GM06990 (cell line): Measurements from ENCODE around the gene CYP3A5.
"Not testable (repeated sequence)": the region's sequence is repeated elsewhere in the genome, so short reads cannot be mapped to it uniquely, and the experiment has no call there.

Source experiments
- DNase-seq: peaks from one replicate; pipeline ENCODE4 v3.0.0-alpha.2; 2011; ENCODE audit not compliant: insufficient read length; ENCODE audit errors: extremely low read depth
- H3K27me3 ChIP-seq: replicated peaks from 2 replicates; pipeline ENCODE4 v1.6.0; 2011; ENCODE audit warnings: low read length; ENCODE audit not compliant: control insufficient read depth, insufficient read depth
- H3K36me3 ChIP-seq: 2 replicates; pipeline ENCODE4 v1.5.1; 2011; ENCODE audit warnings: low read length; ENCODE audit not compliant: control insufficient read depth, insufficient read depth
- H3K4me3 ChIP-seq: replicated peaks from 2 replicates; pipeline ENCODE4 v1.5.1; 2011; ENCODE audit warnings: low read depth, mild to moderate bottlenecking, control low read depth, low read length
- CTCF ChIP-seq: IDR thresholded peaks from 2 replicates; pipeline ENCODE4 v1.5.1; 2011; ENCODE audit warnings: low read length, control low read depth, mild to moderate bottlenecking, inconsistent platforms; ENCODE audit not compliant: insufficient read depth, poor library complexity, severe bottlenecking

CYP3A5 gene

GRCh38 chr7:99672573-99672972, 7.2 kb downstream of the CYP3A5 start:
- Histone ChIP-seq H3K27me3 (no peaks in the 10 kb centered on the region), H3K36me3 (no peaks in the 10 kb centered on the region), H3K4me3 (no peak overlapping the region)
- TF ChIP-seq CTCF: no peak
- no peak for DNase-seq

GRCh38 chr7:99669782-99670181, 10.0 kb downstream of the CYP3A5 start:
- Histone ChIP-seq H3K4me3 (no peak overlapping the region), H3K27me3 (no peaks in the 10 kb centered on the region), H3K36me3 (no peaks in the 10 kb centered on the region)
- DNase-seq: no peak
- TF ChIP-seq CTCF: no peak

GRCh38 chr7:99668541-99668940, 11.3 kb downstream of the CYP3A5 start:
- no peak for TF ChIP-seq CTCF
- Histone ChIP-seq H3K4me3 (no peak overlapping the region), H3K36me3 (no peaks in the 10 kb centered on the region), H3K27me3 (no peaks in the 10 kb centered on the region)
- DNase-seq: no peak

- no peak overlapping the region for H3K4me3 ChIP-seq
- no peaks in the 10 kb centered on the region for H3K27me3 ChIP-seq
- DNase-seq: no peak
- H3K36me3 ChIP-seq: no peaks in the 10 kb centered on the region
- TF ChIP-seq CTCF: no peak
Observed at GRCh38 chr7:99667179-99667578, 12.6 kb downstream of the CYP3A5 start.

GRCh38 chr7:99666013-99666395, 13.8 kb downstream of the CYP3A5 start:
- no peak for TF ChIP-seq CTCF
- Histone ChIP-seq H3K27me3 (no peaks in the 10 kb centered on the region), H3K4me3 (no peak overlapping the region), H3K36me3 (no peaks in the 10 kb centered on the region)
- DNase-seq: no peak

- H3K4me3 ChIP-seq: no peak overlapping the region
- no peaks in the 10 kb centered on the region for H3K27me3 ChIP-seq
- TF ChIP-seq CTCF: no peak
Observed at GRCh38 chr7:99665312-99666012, 14.3 kb downstream of the CYP3A5 start.

GRCh38 chr7:99657879-99658278, 21.9 kb downstream of the CYP3A5 start:
- not testable (repeated sequence) for DNase-seq, H3K27me3 ChIP-seq, H3K36me3 ChIP-seq, H3K4me3 ChIP-seq

More at GRCh38 chr7:99665312-99666012, 14.3 kb downstream of the CYP3A5 start:
- DNase-seq: no peak
- no peaks in the 10 kb centered on the region for H3K36me3 ChIP-seq

GRCh38 chr7:99654626-99655025, 25.2 kb downstream of the CYP3A5 start:
- H3K27me3 ChIP-seq, DNase-seq, H3K4me3 ChIP-seq, H3K36me3 ChIP-seq: not testable (repeated sequence)
